IPS-20b (cell line): ENCODE data around the gene ZNF503.

ENCODE experiments used
- H3K27ac ChIP-seq: one replicate; pipeline ENCODE4 v1.5.1; 2013; ENCODE audit warnings: low read length
- H3K27me3 ChIP-seq: 2 replicates; pipeline ENCODE4 v1.6.1; 2013; ENCODE audit warnings: mild to moderate bottlenecking, low read length, inconsistent platforms; ENCODE audit not compliant: insufficient read depth
- H3K36me3 ChIP-seq: 2 replicates; pipeline ENCODE4 v1.6.1; 2013; ENCODE audit warnings: low read depth, mild to moderate bottlenecking, inconsistent platforms, low read length, moderate library complexity; ENCODE audit not compliant: insufficient read depth
- H3K4me1 ChIP-seq: 2 replicates; pipeline ENCODE4 v1.6.1; 2013; ENCODE audit warnings: mild to moderate bottlenecking, control low read depth, inconsistent platforms, low read length, moderate library complexity; ENCODE audit not compliant: insufficient read depth
- H3K4me3 ChIP-seq: 2 replicates; pipeline ENCODE4 v1.5.1; 2013; ENCODE audit warnings: mild to moderate bottlenecking, low read length, inconsistent platforms
- H3K9ac ChIP-seq: 2 replicates; pipeline ENCODE4 v1.6.1; 2013; ENCODE audit warnings: low read depth, mild to moderate bottlenecking, inconsistent platforms, low read length, moderate library complexity
- H3K9me3 ChIP-seq: 2 replicates; pipeline ENCODE4 v1.6.1; 2013; ENCODE audit warnings: mild to moderate bottlenecking, low read depth, low read length, inconsistent platforms; ENCODE audit not compliant: insufficient read depth

ZNF503 gene

DNA sequence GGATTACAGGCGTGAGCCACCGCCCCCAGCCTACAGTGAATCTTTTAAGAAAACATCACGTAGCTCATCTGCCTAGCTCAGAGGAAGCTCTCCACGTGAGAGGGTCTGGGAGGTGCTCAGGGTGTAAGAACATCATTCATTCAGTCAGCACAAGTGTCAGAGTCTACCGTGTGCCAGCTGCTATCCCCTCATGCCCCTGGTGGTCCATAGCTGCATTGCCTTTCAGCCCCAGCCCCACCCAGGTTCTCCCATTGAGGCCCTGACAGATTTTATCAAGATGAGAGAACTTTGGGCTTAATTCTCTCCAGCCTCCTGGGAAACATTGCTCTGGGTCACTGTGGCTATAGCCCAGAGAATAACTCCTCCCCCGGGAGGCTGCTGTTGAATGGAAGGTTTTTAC, 45.1 kb downstream of the ZNF503 start:
- Histone ChIP-seq H3K9me3 (no peaks in the 10 kb centered on the region), H3K9ac (no peak overlapping the region), H3K36me3 (no peaks in the 10 kb centered on the region), H3K27me3 (no peaks in the 10 kb centered on the region), H3K4me1 (no peaks in the 10 kb centered on the region), H3K4me3 (no peak overlapping the region), H3K27ac (no peak overlapping the region)

DNA sequence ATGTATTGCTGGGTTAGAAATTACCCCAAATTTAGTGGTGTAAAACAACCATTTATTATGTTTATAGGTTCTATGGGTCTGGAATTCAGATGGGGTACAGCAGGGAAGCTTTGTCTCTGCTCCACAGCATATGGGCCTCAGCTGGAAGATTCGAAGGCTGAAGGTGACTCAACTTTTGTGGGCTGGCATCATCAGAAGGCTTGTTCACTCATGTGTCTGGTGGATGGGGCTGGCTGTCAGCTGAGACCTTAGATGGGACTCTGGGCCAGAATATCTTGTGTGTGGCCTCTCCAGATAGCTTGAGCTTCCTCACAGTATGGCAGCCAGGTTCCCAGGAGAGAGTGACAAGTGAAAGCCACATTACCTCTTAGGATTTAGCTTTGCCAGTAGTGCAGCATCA, 45.9 kb downstream of the ZNF503 start:
- Histone ChIP-seq H3K36me3 (no peaks in the 10 kb centered on the region), H3K27me3 (no peaks in the 10 kb centered on the region), H3K9me3 (no peaks in the 10 kb centered on the region), H3K4me3 (no peak overlapping the region), H3K27ac (no peak overlapping the region), H3K9ac (no peak overlapping the region), H3K4me1 (no peaks in the 10 kb centered on the region)

DNA sequence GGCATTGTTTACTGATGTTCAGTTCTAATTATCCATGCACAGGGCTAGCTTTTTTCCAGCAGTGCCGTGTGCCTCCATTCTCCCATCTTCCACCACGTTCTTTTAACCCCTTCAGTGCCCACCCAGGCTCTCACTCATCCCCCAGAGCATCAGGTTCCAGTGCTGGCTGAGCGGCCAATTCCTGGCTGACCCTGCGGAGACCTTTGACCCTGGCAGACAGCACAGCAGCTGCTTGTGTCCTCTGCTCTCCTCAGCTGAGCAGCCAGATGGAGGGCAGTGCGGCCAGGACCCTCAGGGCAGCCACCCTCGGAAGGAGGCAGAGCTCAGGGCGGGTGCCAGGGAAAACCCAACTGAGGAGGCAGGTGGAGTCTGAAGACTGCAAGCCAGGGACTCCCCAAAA, 48.4 kb downstream of the ZNF503 start:
- H3K27ac ChIP-seq = no peak overlapping the region
- H3K27me3 ChIP-seq = no peaks in the 10 kb centered on the region
- H3K4me1 ChIP-seq = no peaks in the 10 kb centered on the region
- H3K36me3 ChIP-seq = no peaks in the 10 kb centered on the region
- no peak overlapping the region for H3K9ac ChIP-seq
- H3K4me3 ChIP-seq = no peak overlapping the region
- no peaks in the 10 kb centered on the region for H3K9me3 ChIP-seq

DNA sequence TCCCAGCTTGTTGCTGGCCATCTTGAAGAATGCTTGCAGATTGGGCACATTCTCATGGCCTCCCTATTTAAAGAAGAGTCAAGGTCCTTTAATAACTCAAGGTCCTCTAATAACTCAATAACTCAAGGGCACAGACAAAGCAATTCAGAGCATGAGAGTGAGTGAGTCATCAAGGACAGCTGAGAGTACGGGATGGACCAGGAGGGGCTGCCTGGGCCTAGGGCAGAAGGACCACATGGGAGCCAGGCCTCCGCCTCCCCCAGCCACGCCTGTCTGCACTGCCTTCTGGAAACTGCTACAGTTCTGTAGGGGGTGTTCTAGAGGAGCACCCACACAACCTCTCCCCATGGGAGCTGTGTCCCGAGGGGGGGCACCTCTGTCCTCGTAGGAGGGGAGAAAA, 48.9 kb downstream of the ZNF503 start:
- no peaks in the 10 kb centered on the region for H3K36me3 ChIP-seq
- H3K27me3 ChIP-seq = no peaks in the 10 kb centered on the region
- no peaks in the 10 kb centered on the region for H3K9me3 ChIP-seq
- no peak overlapping the region for H3K27ac ChIP-seq
- H3K9ac ChIP-seq = no peak overlapping the region
- H3K4me3 ChIP-seq = no peak overlapping the region
- no peaks in the 10 kb centered on the region for H3K4me1 ChIP-seq

DNA sequence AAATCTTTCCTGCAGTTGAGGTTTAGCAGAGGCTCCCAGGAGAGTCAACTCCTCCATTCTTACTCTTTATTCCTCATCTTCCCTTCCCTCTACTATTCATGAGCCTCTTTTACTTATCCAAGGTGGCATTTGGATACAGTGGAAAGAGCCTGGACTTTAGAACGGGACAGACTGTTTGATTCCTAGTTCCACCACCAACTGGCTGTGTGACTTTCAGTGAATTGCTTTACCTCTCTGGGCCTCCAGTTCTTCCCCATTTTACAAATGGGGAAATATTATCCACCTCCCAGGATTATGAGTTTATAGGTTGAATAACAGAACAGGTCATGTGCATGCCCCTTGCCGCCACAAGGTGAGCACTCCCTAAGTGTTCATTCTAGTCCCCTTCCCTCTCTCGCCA, 49.9 kb downstream of the ZNF503 start:
- no peak overlapping the region for H3K9ac ChIP-seq
- no peaks in the 10 kb centered on the region for H3K27me3 ChIP-seq
- H3K36me3 ChIP-seq = no peaks in the 10 kb centered on the region

DNA sequence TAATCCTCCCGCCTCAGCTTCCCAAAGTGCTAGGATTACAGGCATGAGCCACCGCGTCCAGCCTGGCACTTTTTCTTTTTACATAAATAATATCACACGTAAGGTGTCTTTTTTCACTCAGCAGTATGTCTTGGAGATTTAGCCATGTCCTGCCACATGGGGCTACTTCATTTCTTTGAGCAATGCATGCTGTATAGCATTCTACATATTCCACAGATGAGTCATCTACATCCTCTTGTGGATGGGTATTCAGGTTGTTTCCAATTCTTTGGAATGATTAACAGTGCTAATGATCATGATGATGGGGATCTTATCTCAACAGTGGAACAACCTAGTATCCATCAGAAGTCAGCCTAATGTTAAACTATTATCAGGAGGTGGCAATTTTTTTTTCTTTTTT, 50.8 kb downstream of the ZNF503 start:
- Histone ChIP-seq H3K36me3 (no peaks in the 10 kb centered on the region), H3K4me3 (no peak overlapping the region), H3K27me3 (no peaks in the 10 kb centered on the region)

More for the DNA sequence above, 49.9 kb downstream of the ZNF503 start:
- no peak overlapping the region for H3K27ac ChIP-seq
- H3K4me3 ChIP-seq = no peak overlapping the region
- H3K4me1 ChIP-seq = no peaks in the 10 kb centered on the region
- no peaks in the 10 kb centered on the region for H3K9me3 ChIP-seq

More for the DNA sequence above, 50.8 kb downstream of the ZNF503 start:
- Histone ChIP-seq H3K9ac (no peak overlapping the region), H3K9me3 (no peaks in the 10 kb centered on the region), H3K27ac (no peak overlapping the region), H3K4me1 (no peaks in the 10 kb centered on the region)
